ENCODE data around the gene FMNL2. TPM values are rescaled to one million over a fixed set of nuclear protein-coding genes. Genes with fewer than 3 reads are reported as not detected.

FMNL2 gene
- total RNA-seq, 1 experiment from 2014 or later, result 28.1 TPM

DNA sequence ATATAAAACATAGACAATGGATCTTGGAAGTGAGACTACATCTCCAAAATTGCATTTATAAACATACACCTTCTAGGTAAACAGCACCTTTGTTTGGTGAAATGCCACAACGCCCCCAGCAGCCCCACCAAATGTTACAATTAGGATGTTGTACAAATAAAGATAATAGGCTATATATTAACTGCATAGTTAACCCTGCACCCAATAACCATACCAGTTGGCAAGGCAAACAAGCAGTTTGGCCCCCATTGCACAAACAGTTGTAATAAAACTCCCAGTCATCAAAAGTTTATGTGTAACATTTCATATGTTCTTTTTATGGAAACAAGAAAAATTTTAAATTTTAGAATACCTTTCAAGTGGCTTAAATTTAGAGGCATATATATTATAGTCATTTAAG lies 315.0 kb downstream of the FMNL2 start (continued):
- TF ChIP-seq POLR2AphosphoS5 (IDR thresholded peaks at IDR 0.05; ENCODE audit: low read depth, low read length), result no peak
- TF ChIP-seq SP1 (IDR thresholded peaks at IDR 0.05; ENCODE audit: low read depth), result no peak
- TF ChIP-seq EZH2phosphoT487 (IDR thresholded peaks at IDR 0.05; ENCODE audit: borderline replicate concordance), result no peak
- TF ChIP-seq FOSL1 (IDR thresholded peaks at IDR 0.05; ENCODE audit: low read depth), result no peak
- TF ChIP-seq SRF (IDR thresholded peaks at IDR 0.05; ENCODE audit: low read depth), result no peak
- no peak for TF ChIP-seq MAX (IDR thresholded peaks at IDR 0.05)

GRCh38 chr2:152650768-152651371 lies 315.9 kb downstream of the FMNL2 start:
- CTCF ChIA-PET, result no interaction called here
- intact Hi-C loops (cut with micrococcal nuclease), result no loop called here
- no TSS peak for BruUV-seq (replicated peaks)

GRCh38 chr2:152651834-152652233 lies 316.9 kb downstream of the FMNL2 start:
- no peaks in the 10 kb centered on the region for H3K4me1 ChIP-seq (ENCODE audit: control insufficient read depth in 1 of 2, insufficient read depth in 2 of 2, low read length in 2 of 2)
- H3K4me3 ChIP-seq (replicated peaks in 1 of 2; ENCODE audit: low read depth in 1 of 2, low read length in 2 of 2), result no peak overlapping the region
- ChIA-PET RAD21 (ENCODE audit: low non-redundant PET in 1 of 2, low total read pairs in 2 of 2, uncharacterized antibody in 2 of 2, unreplicated experiment in 2 of 2) (no interaction called here), POLR2A (no interaction called here), CTCF (interaction anchor here (1.3 kb wide), 1 partner anchor 16 kb away, joined by 3 read pairs; no protein-coding TSS in a partner anchor)
- H3K27ac ChIP-seq (ENCODE audit: low read depth, low read length), result no peak overlapping the region
- H4K20me1 ChIP-seq (ENCODE audit: insufficient read depth), result peaks cover 9% of the 10 kb centered on the region
- no peaks in the 10 kb centered on the region for H3K79me2 ChIP-seq (ENCODE audit: insufficient read depth, low read length)
- intact Hi-C loops (cut with micrococcal nuclease), result no loop called here
- no TSS peak for BruUV-seq (replicated peaks)
- no peak overlapping the region for H3K4me2 ChIP-seq (ENCODE audit: low read length)
- H3K9me3 ChIP-seq (ENCODE audit: control insufficient read depth in 1 of 2, insufficient read depth in 1 of 2, low read depth in 1 of 2, low read length in 2 of 2), result no peaks in the 10 kb centered on the region
- no peaks in the 10 kb centered on the region for H3K27me3 ChIP-seq (ENCODE audit: insufficient read depth, low read length)
- H3K9me2 ChIP-seq (ENCODE audit: insufficient read depth), result no peaks in the 10 kb centered on the region
- H3K36me3 ChIP-seq (ENCODE audit: control insufficient read depth in 1 of 2, insufficient read depth in 2 of 2, low read length in 2 of 2), result peaks cover 19 to 36% of the 10 kb centered on the region in 2 experiments; a peak in 3 of 4 replicates
- ATAC-seq (no peak), DNase-seq (ENCODE audit: low read depth, low spot score) (no peak)
- no peak overlapping the region for H2AFZ ChIP-seq (ENCODE audit: low read depth, low read length, poor library complexity, severe bottlenecking)
- no peak overlapping the region for H3K9ac ChIP-seq (ENCODE audit: low read length)
- TF ChIP-seq TCF7L2 (IDR thresholded peaks at IDR 0.05; ENCODE audit: borderline replicate concordance, extremely low read depth, insufficient read depth, insufficient read length), result no peak
- no peak for TF ChIP-seq ATF3 (IDR thresholded peaks at IDR 0.05)
- TF ChIP-seq ZFX (IDR thresholded peaks at IDR 0.05), result no peak
- no peak for TF ChIP-seq CBX3 (IDR thresholded peaks at IDR 0.05; ENCODE audit: low read depth)
- TF ChIP-seq EZH2phosphoT487 (IDR thresholded peaks at IDR 0.05; ENCODE audit: borderline replicate concordance), result no peak
- no peak for TF ChIP-seq EGR1 (IDR thresholded peaks at IDR 0.05; ENCODE audit: low read depth)
- TF ChIP-seq ELF1 (IDR thresholded peaks at IDR 0.05; ENCODE audit: borderline replicate concordance, low read depth), result no peak
- no peak for TF ChIP-seq REST (IDR thresholded peaks at IDR 0.05; ENCODE audit: low read depth)
- TF ChIP-seq SP1 (IDR thresholded peaks at IDR 0.05; ENCODE audit: low read depth), result no peak
- no peak for TF ChIP-seq ZNF274 (IDR thresholded peaks at IDR 0.05; ENCODE audit: low read depth, low read length)
- TF ChIP-seq MAX (IDR thresholded peaks at IDR 0.05), result no peak

More at GRCh38 chr2:152650768-152651371, 315.9 kb downstream of the FMNL2 start:
- Histone ChIP-seq H3K9me3 (ENCODE audit: control insufficient read depth in 1 of 2, insufficient read depth in 1 of 2, low read depth in 1 of 2, low read length in 2 of 2) (no peaks in the 10 kb centered on the region), H3K27ac (ENCODE audit: low read depth, low read length) (no peak overlapping the region), H3K4me1 (ENCODE audit: control insufficient read depth in 1 of 2, insufficient read depth in 2 of 2, low read length in 2 of 2) (no peaks in the 10 kb centered on the region), H4K20me1 (ENCODE audit: insufficient read depth) (peaks cover 9% of the 10 kb centered on the region), H3K4me3 (replicated peaks in 1 of 2; ENCODE audit: low read depth in 1 of 2, low read length in 2 of 2) (no peak overlapping the region), H3K27me3 (ENCODE audit: insufficient read depth, low read length) (no peaks in the 10 kb centered on the region), H3K9ac (ENCODE audit: low read length) (no peak overlapping the region), H2AFZ (ENCODE audit: low read depth, low read length, poor library complexity, severe bottlenecking) (no peak overlapping the region), H3K4me2 (ENCODE audit: low read length) (no peak overlapping the region), H3K79me2 (ENCODE audit: insufficient read depth, low read length) (no peaks in the 10 kb centered on the region), H3K36me3 (ENCODE audit: control insufficient read depth in 1 of 2, insufficient read depth in 2 of 2, low read length in 2 of 2) (peaks cover 10 to 32% of the 10 kb centered on the region in 2 experiments; a peak in 3 of 4 replicates), H3K9me2 (ENCODE audit: insufficient read depth) (no peaks in the 10 kb centered on the region)
- DNase-seq (ENCODE audit: low read depth, low spot score), result no peak
- ATAC-seq, result no peak
- ChIA-PET RAD21 (ENCODE audit: low non-redundant PET in 1 of 2, low total read pairs in 2 of 2, uncharacterized antibody in 2 of 2, unreplicated experiment in 2 of 2) (no interaction called here), POLR2A (no interaction called here)
- TF ChIP-seq FOSL1 (IDR thresholded peaks at IDR 0.05; ENCODE audit: low read depth) (no peak), ZFX (IDR thresholded peaks at IDR 0.05) (no peak), EZH2phosphoT487 (IDR thresholded peaks at IDR 0.05; ENCODE audit: borderline replicate concordance) (no peak), POLR2AphosphoS5 (IDR thresholded peaks at IDR 0.05; ENCODE audit: low read depth, low read length) (no peak), ZNF274 (IDR thresholded peaks at IDR 0.05; ENCODE audit: low read depth, low read length) (no peak)

All from HCT116 (cell line).